ENCODE measurements around the gene CDK12. TPM values are rescaled to one million over a fixed set of nuclear protein-coding genes. Genes with fewer than 3 reads are reported as not detected.
A peak's percentile ranks its signal among the peaks of the same experiment; 100 is the strongest.

CDK12 gene
- total and polyA plus RNA-seq, 4 donors = 7.5 to 30.3 (median 15.0) TPM

- Histone ChIP-seq H3K9ac (ENCODE audit: low read depth in 1 of 2, low read length in 2 of 2) (no peak overlapping the region), H3K4me3 (ENCODE audit: low read depth in 1 of 3, low read length in 3 of 3) (peak overlapping the region in 2 of 3 donors; percentile 29 to 70), H3K27me3 (ENCODE audit: control insufficient read depth in 4 of 4, insufficient read depth in 4 of 4, low read length in 3 of 4) (no peaks in the 10 kb centered on the region), H3K4me1 (ENCODE audit: control insufficient read depth in 4 of 4, insufficient read depth in 4 of 4, low read length in 3 of 4) (peaks cover under 1 to 11% (median 2%) of the 10 kb centered on the region in 4 donors), H3K36me3 (ENCODE audit: control insufficient read depth in 4 of 4, insufficient read depth in 3 of 4, low read depth in 1 of 4, low read length in 3 of 4) (peaks cover 0 to 10% (median 3%) of the 10 kb centered on the region in 4 donors), H3K27ac (ENCODE audit: low read depth in 1 of 2, low read length in 2 of 2) (peak overlapping the region; percentile 9 to 55), H3K9me3 (ENCODE audit: control insufficient read depth in 4 of 4, low read length in 3 of 4) (peaks cover 0 to 1% (median 0%) of the 10 kb centered on the region in 4 donors)
- no peak for TF ChIP-seq HNF4A (conservative IDR thresholded peaks at IDR 0.05)
- TF ChIP-seq SP1 (IDR thresholded peaks at IDR 0.05) = peak; percentile 15
- peak in 1 of 2 donors; percentile 33 for TF ChIP-seq RXRA (IDR thresholded peaks at IDR 0.05)
- TF ChIP-seq, protein P1, sequence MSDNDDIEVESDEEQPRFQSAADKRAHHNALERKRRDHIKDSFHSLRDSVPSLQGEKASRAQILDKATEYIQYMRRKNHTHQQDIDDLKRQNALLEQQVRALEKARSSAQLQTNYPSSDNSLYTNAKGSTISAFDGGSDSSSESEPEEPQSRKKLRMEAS (IDR thresholded peaks at IDR 0.05) = no peak
- peak; percentile 49 for DNase-seq (ENCODE audit: low spot score)
- 3% methylated on average over 66 of the region's 66 CpGs for WGBS
These were observed 112.4 kb downstream of the CDK12 start for GRCh38 chr17:39573447-39574298.

DNA sequence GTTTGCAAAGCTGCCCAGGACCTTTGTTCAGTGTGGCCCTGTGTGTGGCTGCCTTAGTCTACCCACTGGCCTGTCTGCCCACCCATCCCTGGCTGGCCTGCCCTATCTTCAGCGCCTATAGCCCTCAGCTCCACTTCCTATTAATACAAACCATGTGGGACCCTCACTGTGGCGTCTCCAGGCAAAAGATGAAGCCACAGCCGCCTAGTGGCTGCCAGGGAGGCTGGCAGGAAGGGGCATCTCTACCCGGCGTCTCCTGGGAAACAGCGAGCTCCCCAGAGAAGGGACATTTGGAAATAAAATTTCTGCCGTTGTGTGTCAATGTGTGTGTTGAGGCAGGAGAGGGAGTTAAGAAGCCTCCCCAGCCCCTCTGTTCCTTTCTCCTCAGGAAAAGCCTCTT lies 114.9 kb downstream of the CDK12 start:
- TF ChIP-seq GABPA (IDR thresholded peaks at IDR 0.05 in 1 of 2, conservative IDR thresholded peaks at IDR 0.05 in 1 of 2) (no peak), FOXA1 (IDR thresholded peaks at IDR 0.05) (no peak), CTCF (IDR thresholded peaks at IDR 0.05; ENCODE audit: low read depth, low read length, missing input control) (peak; percentile 7), FOXA2 (IDR thresholded peaks at IDR 0.05) (no peak), RXRA (IDR thresholded peaks at IDR 0.05) (no peak)
- Histone ChIP-seq H3K9me3 (ENCODE audit: control insufficient read depth in 4 of 4, low read length in 3 of 4) (no peaks in the 10 kb centered on the region), H3K4me1 (ENCODE audit: control insufficient read depth in 4 of 4, insufficient read depth in 4 of 4, low read length in 3 of 4) (peaks cover 5 to 19% (median 9%) of the 10 kb centered on the region in 4 donors), H3K27ac (ENCODE audit: low read depth in 1 of 2, low read length in 2 of 2) (no peak overlapping the region), H3K27me3 (ENCODE audit: control insufficient read depth in 4 of 4, insufficient read depth in 4 of 4, low read length in 3 of 4) (no peaks in the 10 kb centered on the region), H3K36me3 (ENCODE audit: control insufficient read depth in 4 of 4, insufficient read depth in 3 of 4, low read depth in 1 of 4, low read length in 3 of 4) (no peaks in the 10 kb centered on the region), H3K4me3 (ENCODE audit: low read depth in 1 of 3, low read length in 3 of 3) (no peak overlapping the region), H3K9ac (ENCODE audit: low read depth in 1 of 2, low read length in 2 of 2) (no peak overlapping the region)
- WGBS = 71% methylated on average over 7 of the region's 7 CpGs
- no peak for DNase-seq (ENCODE audit: low spot score)

- peaks cover 4 to 19% (median 9%) of the 10 kb centered on the region in 4 donors for H3K4me1 ChIP-seq (ENCODE audit: control insufficient read depth in 4 of 4, insufficient read depth in 4 of 4, low read length in 3 of 4)
- H3K36me3 ChIP-seq (ENCODE audit: control insufficient read depth in 4 of 4, insufficient read depth in 3 of 4, low read depth in 1 of 4, low read length in 3 of 4) = no peaks in the 10 kb centered on the region
- 91% methylated on average over 2 of the region's 2 CpGs for WGBS
- no peaks in the 10 kb centered on the region for H3K9me3 ChIP-seq (ENCODE audit: control insufficient read depth in 4 of 4, low read length in 3 of 4)
- no peak overlapping the region for H3K4me3 ChIP-seq (ENCODE audit: low read depth in 1 of 3, low read length in 3 of 3)
- H3K27me3 ChIP-seq (ENCODE audit: control insufficient read depth in 4 of 4, insufficient read depth in 4 of 4, low read length in 3 of 4) = no peaks in the 10 kb centered on the region
- TF ChIP-seq RAD21 (IDR thresholded peaks at IDR 0.05) (no peak), FOXA1 (IDR thresholded peaks at IDR 0.05) (no peak), ZBTB33 (IDR thresholded peaks at IDR 0.05) (no peak), FOXA2 (IDR thresholded peaks at IDR 0.05) (no peak), HNF4G (IDR thresholded peaks at IDR 0.05) (no peak), EGR1 (IDR thresholded peaks at IDR 0.05; ENCODE audit: low read depth in 2 of 2) (no peak)
- TF ChIP-seq, protein P2, sequence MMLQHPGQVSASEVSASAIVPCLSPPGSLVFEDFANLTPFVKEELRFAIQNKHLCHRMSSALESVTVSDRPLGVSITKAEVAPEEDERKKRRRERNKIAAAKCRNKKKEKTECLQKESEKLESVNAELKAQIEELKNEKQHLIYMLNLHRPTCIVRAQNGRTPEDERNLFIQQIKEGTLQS (IDR thresholded peaks at IDR 0.05) = no peak
- DNase-seq (ENCODE audit: low spot score) = no peak
- H3K9ac ChIP-seq (ENCODE audit: low read depth in 1 of 2, low read length in 2 of 2) = no peak overlapping the region
- H3K27ac ChIP-seq (ENCODE audit: low read depth in 1 of 2, low read length in 2 of 2) = no peak overlapping the region
These were observed 117.0 kb downstream of the CDK12 start for GRCh38 chr17:39578272-39578671.

Measured in liver (tissue), 9 donors.